ENCODE results near the gene OPRL1.

Gene OPRL1

DNA sequence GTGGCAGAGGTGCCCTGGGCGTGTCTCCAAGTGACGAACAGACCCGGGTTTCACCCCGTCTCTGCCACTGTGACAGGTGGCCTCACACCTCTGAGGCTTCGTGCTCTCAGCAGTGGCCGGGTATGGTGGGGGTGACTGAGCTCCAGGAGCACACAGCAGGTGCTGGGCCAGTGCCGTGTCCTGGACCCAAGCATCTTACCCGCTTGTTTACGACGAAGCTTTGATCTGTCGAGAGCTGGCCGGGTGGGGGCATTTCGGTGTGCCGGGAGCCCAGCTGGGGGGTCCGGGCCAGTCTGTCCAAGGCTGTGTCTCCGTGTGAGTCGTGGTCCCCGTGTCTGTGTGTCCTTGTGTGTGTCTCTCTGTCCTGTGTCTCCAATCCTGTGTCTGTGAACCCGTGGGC, 11.5 kb downstream of the OPRL1 start:
- Mint-ChIP-seq H3K4me3 (no peak overlapping the region), H3K27ac (no peak overlapping the region), H3K4me1 (no peaks in the 10 kb centered on the region), H3K27me3 (no peaks in the 10 kb centered on the region), H3K9me3 (no peaks in the 10 kb centered on the region), H3K36me3 (ENCODE audit: low read depth) (no peaks in the 10 kb centered on the region)
- ATAC-seq: no peak
- no peak for DNase-seq

GRCh38 chr20:64091770-64092169, 11.9 kb downstream of the OPRL1 start:
- no peak for DNase-seq
- Mint-ChIP-seq H3K27ac (no peak overlapping the region), H3K36me3 (ENCODE audit: low read depth) (peaks cover under 1% of the 10 kb centered on the region), H3K27me3 (no peaks in the 10 kb centered on the region), H3K4me1 (no peaks in the 10 kb centered on the region), H3K9me3 (peaks cover 4% of the 10 kb centered on the region), H3K4me3 (no peak overlapping the region)
- ATAC-seq: no peak

- no peaks in the 10 kb centered on the region for H3K4me1 Mint-ChIP-seq
- peaks cover 6% of the 10 kb centered on the region for H3K9me3 Mint-ChIP-seq
- ATAC-seq (no peak), DNase-seq (no peak)
- H3K27ac Mint-ChIP-seq: no peak overlapping the region
- no peak overlapping the region for H3K4me3 Mint-ChIP-seq
- no peaks in the 10 kb centered on the region for H3K27me3 Mint-ChIP-seq
- H3K36me3 Mint-ChIP-seq (ENCODE audit: low read depth): peaks cover 2% of the 10 kb centered on the region
Measured at GRCh38 chr20:64092258-64093012, 12.6 kb downstream of the OPRL1 start.

- Mint-ChIP-seq H3K27me3 (no peaks in the 10 kb centered on the region), H3K9me3 (peaks cover 6% of the 10 kb centered on the region), H3K27ac (no peak overlapping the region), H3K36me3 (ENCODE audit: low read depth) (peaks cover 2% of the 10 kb centered on the region), H3K4me3 (no peak overlapping the region), H3K4me1 (no peaks in the 10 kb centered on the region)
- DNase-seq: no peak
- ATAC-seq: no peak
Measured at GRCh38 chr20:64093013-64093503, 13.2 kb downstream of the OPRL1 start.

DNA sequence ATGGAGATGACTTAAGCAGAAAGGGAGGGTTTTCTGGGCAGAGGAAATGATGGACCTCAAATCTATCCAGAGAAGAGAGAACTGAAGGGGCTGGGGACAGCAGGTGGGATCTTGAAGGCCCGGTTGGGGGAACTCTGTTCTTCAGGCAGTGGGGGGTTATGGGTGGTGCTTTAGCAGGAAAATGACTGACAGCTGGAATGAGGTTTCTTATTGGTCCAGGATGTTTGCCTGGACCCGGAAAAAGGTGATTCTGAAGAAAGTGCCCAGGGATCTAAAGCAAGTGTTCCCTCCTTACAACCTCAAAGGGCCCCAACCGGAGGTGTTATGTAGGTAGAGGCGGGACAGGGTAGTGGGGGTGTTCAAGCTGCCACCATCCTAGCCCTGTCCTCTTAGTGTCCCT, 15.6 kb downstream of the OPRL1 start:
- no peak for ATAC-seq

GRCh38 chr20:64095927-64096326, 16.0 kb downstream of the OPRL1 start:
- ATAC-seq (no peak), DNase-seq (no peak)
- peaks cover under 1% of the 10 kb centered on the region for H3K27me3 Mint-ChIP-seq
- peaks cover 12% of the 10 kb centered on the region for H3K4me1 Mint-ChIP-seq
- no peak overlapping the region for H3K4me3 Mint-ChIP-seq
- peaks cover 6% of the 10 kb centered on the region for H3K9me3 Mint-ChIP-seq
- peaks cover 2% of the 10 kb centered on the region for H3K36me3 Mint-ChIP-seq (ENCODE audit: low read depth)
- H3K27ac Mint-ChIP-seq: no peak overlapping the region

More for the DNA sequence above, 15.6 kb downstream of the OPRL1 start:
- no peak overlapping the region for H3K4me3 Mint-ChIP-seq
- H3K36me3 Mint-ChIP-seq (ENCODE audit: low read depth): peaks cover 2% of the 10 kb centered on the region
- no peaks in the 10 kb centered on the region for H3K27me3 Mint-ChIP-seq
- peaks cover 7% of the 10 kb centered on the region for H3K4me1 Mint-ChIP-seq
- peaks cover 6% of the 10 kb centered on the region for H3K9me3 Mint-ChIP-seq
- no peak for DNase-seq
- no peak overlapping the region for H3K27ac Mint-ChIP-seq

GRCh38 chr20:64096535-64096934, 16.7 kb downstream of the OPRL1 start:
- peaks cover 6% of the 10 kb centered on the region for H3K9me3 Mint-ChIP-seq
- peaks cover 2% of the 10 kb centered on the region for H3K36me3 Mint-ChIP-seq (ENCODE audit: low read depth)
- H3K27ac Mint-ChIP-seq: no peak overlapping the region
- DNase-seq: no peak
- peaks cover 7% of the 10 kb centered on the region for H3K27me3 Mint-ChIP-seq
- no peak overlapping the region for H3K4me3 Mint-ChIP-seq
- H3K4me1 Mint-ChIP-seq: peaks cover 18% of the 10 kb centered on the region
- ATAC-seq: no peak

- peaks cover 6% of the 10 kb centered on the region for H3K9me3 Mint-ChIP-seq
- H3K4me3 Mint-ChIP-seq: no peak overlapping the region
- DNase-seq: no peak
- ATAC-seq: no peak
- no peak overlapping the region for H3K27ac Mint-ChIP-seq
- H3K4me1 Mint-ChIP-seq: peaks cover 21% of the 10 kb centered on the region
- H3K27me3 Mint-ChIP-seq: peaks cover 15% of the 10 kb centered on the region
- peaks cover 2% of the 10 kb centered on the region for H3K36me3 Mint-ChIP-seq (ENCODE audit: low read depth)
Measured at GRCh38 chr20:64098471-64099013, 18.7 kb downstream of the OPRL1 start.

DNA sequence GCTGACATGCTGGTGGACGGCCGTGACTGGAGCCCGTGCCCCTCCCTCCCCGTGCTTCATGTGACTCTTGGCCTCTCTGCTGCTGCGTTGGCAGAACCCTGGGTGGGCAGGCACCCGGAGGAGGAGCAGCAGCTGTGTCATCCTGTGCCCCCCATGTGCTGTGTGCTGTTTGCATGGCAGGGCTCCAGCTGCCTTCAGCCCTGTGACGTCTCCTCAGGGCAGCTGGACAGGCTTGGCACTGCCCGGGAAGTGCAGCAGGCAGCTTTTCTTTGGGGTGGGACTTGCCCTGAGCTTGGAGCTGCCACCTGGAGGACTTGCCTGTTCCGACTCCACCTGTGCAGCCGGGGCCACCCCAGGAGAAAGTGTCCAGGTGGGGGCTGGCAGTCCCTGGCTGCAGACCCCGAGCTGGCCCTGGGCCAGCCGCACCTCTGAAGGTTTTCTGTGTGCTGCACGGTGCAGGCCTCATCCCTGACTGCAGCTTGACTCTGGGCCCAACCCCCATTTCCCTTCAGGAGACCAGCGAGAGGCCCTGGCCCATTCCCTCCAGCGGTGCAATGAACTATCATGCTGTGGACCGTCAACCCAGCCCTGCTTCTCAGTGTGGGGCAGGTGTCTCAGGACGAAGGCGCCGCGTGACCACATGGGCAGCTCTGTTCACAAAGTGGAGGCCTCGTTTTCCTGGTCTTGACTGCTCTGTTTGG, 19.4 kb downstream of the OPRL1 start:
- Mint-ChIP-seq H3K27me3 (peaks cover 19% of the 10 kb centered on the region), H3K4me3 (no peak overlapping the region), H3K4me1 (peaks cover 21% of the 10 kb centered on the region), H3K36me3 (ENCODE audit: low read depth) (peaks cover 2% of the 10 kb centered on the region), H3K27ac (no peak overlapping the region), H3K9me3 (peaks cover 6% of the 10 kb centered on the region)
- no peak for ATAC-seq
- DNase-seq: no peak

DNA sequence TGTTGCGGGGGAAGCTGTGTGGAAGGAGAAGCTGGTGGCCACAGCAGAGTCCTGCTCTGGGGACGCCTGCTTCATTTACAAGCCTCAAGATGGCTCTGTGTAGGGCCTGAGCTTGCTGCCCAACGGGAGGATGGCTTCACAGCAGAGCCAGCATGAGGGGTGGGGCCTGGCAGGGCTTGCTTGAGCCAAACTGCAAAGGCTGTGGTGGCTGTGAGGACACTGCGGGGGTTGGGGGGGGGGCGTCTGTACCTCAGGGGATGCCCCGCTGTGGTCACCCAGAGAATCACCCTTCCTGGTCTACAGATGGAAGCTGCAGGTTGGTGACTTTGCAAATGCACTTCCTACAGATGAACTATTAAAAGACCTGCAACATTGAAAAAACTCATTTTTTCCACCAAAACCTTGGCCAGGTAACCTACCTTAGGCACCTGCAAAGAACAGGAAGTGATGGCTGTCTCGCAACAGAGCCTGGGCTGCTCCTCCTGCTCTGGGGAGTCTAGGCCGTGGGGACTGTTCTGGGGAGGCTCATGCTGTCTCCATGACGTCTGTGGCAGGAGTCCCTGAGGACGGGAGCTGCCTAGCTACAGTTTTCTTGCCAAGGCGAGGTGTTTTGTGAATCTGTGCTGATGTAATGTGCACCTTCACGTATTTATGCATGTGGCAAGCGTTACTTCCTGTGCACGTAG, 20.1 kb downstream of the OPRL1 start:
- H3K4me1 Mint-ChIP-seq: peaks cover 21% of the 10 kb centered on the region
- H3K36me3 Mint-ChIP-seq (ENCODE audit: low read depth): peaks cover 2% of the 10 kb centered on the region
- DNase-seq (no peak), ATAC-seq (no peak)
- H3K4me3 Mint-ChIP-seq: no peak overlapping the region
- peaks cover 19% of the 10 kb centered on the region for H3K27me3 Mint-ChIP-seq
- H3K27ac Mint-ChIP-seq: no peak overlapping the region
- H3K9me3 Mint-ChIP-seq: peaks cover 6% of the 10 kb centered on the region

DNA sequence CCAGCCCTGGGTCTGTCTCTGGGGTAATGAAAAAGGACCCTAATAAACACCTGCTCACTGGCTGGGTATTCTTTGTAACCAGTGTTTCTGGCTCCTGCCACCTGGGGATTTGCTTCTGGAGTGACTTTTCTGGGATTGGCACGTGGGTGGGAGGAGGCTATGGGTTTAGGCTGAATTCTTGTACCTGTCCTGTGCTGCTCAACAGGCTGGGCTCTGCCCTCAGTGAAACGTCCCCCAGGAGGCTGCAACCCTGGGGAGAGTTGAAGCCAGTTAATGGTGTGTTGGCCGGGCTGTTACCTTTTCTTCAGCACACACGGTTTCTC, 20.6 kb downstream of the OPRL1 start:
- Mint-ChIP-seq H3K9me3 (peaks cover 6% of the 10 kb centered on the region), H3K27me3 (peaks cover 19% of the 10 kb centered on the region), H3K4me3 (no peak overlapping the region), H3K27ac (no peak overlapping the region), H3K4me1 (peaks cover 21% of the 10 kb centered on the region), H3K36me3 (ENCODE audit: low read depth) (peaks cover 2% of the 10 kb centered on the region)
- DNase-seq (no peak), ATAC-seq (no peak)

DNA sequence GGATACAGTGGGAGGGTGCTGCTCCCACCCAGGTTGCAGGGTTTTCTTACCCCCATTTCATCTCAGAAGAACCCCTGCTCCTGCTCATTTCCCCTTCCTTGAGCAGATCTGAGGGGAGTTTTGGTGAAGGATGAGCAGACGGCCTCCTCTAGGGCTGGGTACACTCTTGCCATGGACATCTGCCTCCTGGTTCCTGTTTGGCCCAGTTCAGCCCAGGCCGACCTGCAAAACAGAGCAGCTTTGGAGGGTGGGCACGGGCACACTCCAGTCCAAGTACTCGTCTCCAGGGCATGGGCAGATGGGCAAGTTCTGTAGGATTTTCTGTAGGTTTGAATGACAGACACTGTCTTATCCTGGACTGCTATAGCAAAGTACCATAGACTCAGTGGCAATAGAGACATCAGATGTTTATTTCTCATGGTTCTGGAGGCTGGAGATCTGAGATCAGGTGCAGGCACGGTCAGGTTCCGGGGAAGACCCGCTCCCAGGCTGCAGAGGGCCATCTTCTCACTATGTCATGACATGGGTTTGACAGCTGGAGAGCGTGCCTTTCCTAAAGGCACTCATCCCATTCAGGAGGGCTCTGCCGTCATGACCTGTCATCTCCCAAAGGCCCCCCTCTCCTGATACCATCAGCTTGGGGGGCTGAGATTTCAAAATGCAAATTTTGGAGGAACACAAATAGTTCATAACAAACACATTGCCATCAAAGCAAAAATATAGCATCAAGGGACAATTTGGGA, 21.2 kb downstream of the OPRL1 start:
- no peak for ATAC-seq
- H3K27me3 Mint-ChIP-seq: peaks cover 19% of the 10 kb centered on the region
- peaks cover 2% of the 10 kb centered on the region for H3K36me3 Mint-ChIP-seq (ENCODE audit: low read depth)
- peak overlapping the region; percentile 28 for H3K4me3 Mint-ChIP-seq
- peaks cover 6% of the 10 kb centered on the region for H3K9me3 Mint-ChIP-seq
- no peak overlapping the region for H3K27ac Mint-ChIP-seq
- peaks cover 21% of the 10 kb centered on the region for H3K4me1 Mint-ChIP-seq
- DNase-seq: no peak

- Mint-ChIP-seq H3K27ac (no peak overlapping the region), H3K4me1 (peaks cover 21% of the 10 kb centered on the region), H3K27me3 (peaks cover 19% of the 10 kb centered on the region), H3K9me3 (peaks cover under 1% of the 10 kb centered on the region), H3K36me3 (ENCODE audit: low read depth) (no peaks in the 10 kb centered on the region), H3K4me3 (peak overlapping the region; percentile 28)
- ATAC-seq (peak; percentile 73), DNase-seq (peak; percentile 84)
Measured at GRCh38 chr20:64101731-64102621, 22.1 kb downstream of the OPRL1 start.

All from activated naive CD8-positive, alpha-beta T cell treated with anti-CD3 and anti-CD28 coated beads, Interleukin-2, amount 50 U/mL, for 24 hours (primary cell).